Panc1 (cell line): ENCODE measurements around the gene MAGT1. TPM values are rescaled to one million over a fixed set of nuclear protein-coding genes. Genes with fewer than 3 reads are reported as not detected.

Experiments
- ATAC-seq: fragments of 200-7000 bp; cut with Tn5 transposase; 2 replicates; pipeline ENCODE4 v1.9.1; 2020; ENCODE audit warnings: mild to moderate bottlenecking, moderate library complexity
- BruUV-seq: library from RNA; stranded (reverse); fragments of 400-500 nt; replicated peaks from 2 replicates; lab custom pipeline; 2021; lab: Mats Ljungman, UMichigan
- CTCF ChIA-PET: fragments of 300-600 bp; sonication (Branson Sonifier 250); formaldehyde crosslinking; loops from one replicate; lab custom pipeline; 2022; ENCODE audit warnings: antibody characterized with exemption; lab: Charles Lee
- POLR2A ChIA-PET: fragments of 300-600 bp; sonication (Branson Sonifier 250); formaldehyde crosslinking; loops from one replicate; lab custom pipeline; 2022; ENCODE audit warnings: antibody characterized with exemption; lab: Charles Lee
- DNase-seq: peaks from one replicate; pipeline ENCODE4 v3.0.0-alpha.2; 2010; ENCODE audit warnings: low read depth, low spot score
- H3K27ac ChIP-seq: 2 replicates; pipeline ENCODE4 v1.5.1; 2011; ENCODE audit warnings: mild to moderate bottlenecking, low read length, inconsistent platforms
- H3K27me3 ChIP-seq: fragments of 200-500 bp; sonication (Bioruptor generic); 2 replicates; pipeline ENCODE4 v1.6.0; 2014; ENCODE audit warnings: low read length, inconsistent platforms; ENCODE audit not compliant: control insufficient read depth, insufficient read depth
- H3K36me3 ChIP-seq: fragments of 200-500 bp; sonication (Bioruptor generic); 2 replicates; pipeline ENCODE4 v1.5.1; 2014; ENCODE audit warnings: inconsistent platforms, mild to moderate bottlenecking, low read length, moderate library complexity; ENCODE audit not compliant: control insufficient read depth, insufficient read depth
- H3K4me1 ChIP-seq: 2 replicates; pipeline ENCODE4 v1.5.1; 2011; ENCODE audit warnings: inconsistent platforms, mild to moderate bottlenecking, low read length, moderate library complexity; ENCODE audit not compliant: control insufficient read depth, insufficient read depth
- H3K4me3 ChIP-seq, 2 experiments: 2 replicates each; pipeline ENCODE4 v1.5.1; 2011 to 2012; ENCODE audit warnings: low read depth in 2 of 2, low read length in 2 of 2, mild to moderate bottlenecking in 2 of 2, inconsistent platforms in 1 of 2, moderate library complexity in 1 of 2
- H3K9me3 ChIP-seq: fragments of 200-500 bp; sonication (Bioruptor generic); 2 replicates; pipeline ENCODE4 v1.5.1; 2014; ENCODE audit warnings: low read depth, mild to moderate bottlenecking, inconsistent platforms, low read length, moderate library complexity; ENCODE audit not compliant: control insufficient read depth, insufficient read depth
- CTCF ChIP-seq: fragments of 450-650 bp; IDR thresholded peaks from 2 replicates; pipeline ENCODE4 v1.5.1; 2017; ENCODE audit warnings: mild to moderate bottlenecking
- POLR2AphosphoS5 ChIP-seq: IDR thresholded peaks from 2 replicates; pipeline ENCODE4 v1.6.1; 2012; ENCODE audit warnings: mild to moderate bottlenecking, low read depth, low read length, moderate library complexity
- REST ChIP-seq, 2 experiments: IDR thresholded peaks; 2 replicates each; pipeline ENCODE4 v1.6.1; 2011 to 2012; ENCODE audit warnings: low read depth in 2 of 2, control low read depth in 1 of 2, low read length in 1 of 2, mild to moderate bottlenecking in 1 of 2, moderate library complexity in 1 of 2; ENCODE audit not compliant: insufficient read depth in 1 of 2
- SIN3A ChIP-seq: IDR thresholded peaks from 2 replicates; pipeline ENCODE4 v1.6.1; 2012; ENCODE audit warnings: low read depth, mild to moderate bottlenecking, low read length, moderate library complexity, borderline replicate concordance; ENCODE audit not compliant: insufficient read depth
- TCF7L2 ChIP-seq: IDR thresholded peaks from 2 replicates; pipeline ENCODE4 v1.6.1; 2011; ENCODE audit warnings: mild to moderate bottlenecking, low read depth, low read length, inconsistent platforms
- in situ Hi-C: cut with HindIII; loops from 2 replicates; pipeline ENCODE4 v1.10.0; 2016; ENCODE audit warnings: low sequenced_read_pairs, low pct_unique_long_range_greater_than_20kb
- intact Hi-C: fragments of 100-400 bp; cut with micrococcal nuclease; formaldehyde crosslinking; loops from one replicate; pipeline ENCODE4 v1.10.0; 2022; ENCODE audit not compliant: unreplicated experiment
- total RNA-seq: library from RNA; stranded (reverse); gene quantifications from one replicate; pipeline ENCODE4 v1.2.1, GENCODE V29; 2021; ENCODE audit not compliant: unreplicated experiment

Gene MAGT1
- total RNA-seq, 1 experiment from 2014 or later = 60.0 TPM

DNA sequence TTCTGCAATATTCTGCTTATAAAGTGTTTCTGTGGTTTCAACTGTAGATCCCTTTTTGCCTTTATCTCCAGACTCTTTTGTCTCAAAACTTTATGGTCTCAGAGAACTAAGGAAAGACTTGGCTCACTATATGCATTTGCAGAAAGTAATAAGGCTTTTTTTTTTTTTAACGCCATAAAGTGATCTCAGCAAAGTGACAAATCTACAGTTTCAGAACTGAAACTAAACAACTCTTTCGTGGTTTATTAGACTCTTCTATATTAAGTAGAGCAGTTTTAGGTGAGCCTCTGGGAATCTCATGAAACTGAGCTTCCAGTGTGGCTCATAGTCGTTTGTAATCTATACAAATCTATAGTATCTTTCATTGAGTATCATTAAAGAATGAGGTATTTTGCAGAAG, 30.5 kb upstream of the MAGT1 start:
- intact Hi-C loops = no loop called here
- Histone ChIP-seq H3K4me1 (peaks cover 10% of the 10 kb centered on the region; the same call in 1 of the 2 replicates), H3K27me3 (no peaks in the 10 kb centered on the region), H3K4me3 (no peak overlapping the region), H3K27ac (no peak overlapping the region), H3K9me3 (no peaks in the 10 kb centered on the region), H3K36me3 (no peaks in the 10 kb centered on the region)
- BruUV-seq = no TSS peak
- in situ Hi-C loops = no loop called here
- ATAC-seq = no peak
- no peak for DNase-seq
- CTCF ChIA-PET = no interaction called here
- POLR2A ChIA-PET = no interaction called here
- no peak for TF ChIP-seq SIN3A
- TF ChIP-seq TCF7L2 = no peak
- no peak for TF ChIP-seq CTCF

DNA sequence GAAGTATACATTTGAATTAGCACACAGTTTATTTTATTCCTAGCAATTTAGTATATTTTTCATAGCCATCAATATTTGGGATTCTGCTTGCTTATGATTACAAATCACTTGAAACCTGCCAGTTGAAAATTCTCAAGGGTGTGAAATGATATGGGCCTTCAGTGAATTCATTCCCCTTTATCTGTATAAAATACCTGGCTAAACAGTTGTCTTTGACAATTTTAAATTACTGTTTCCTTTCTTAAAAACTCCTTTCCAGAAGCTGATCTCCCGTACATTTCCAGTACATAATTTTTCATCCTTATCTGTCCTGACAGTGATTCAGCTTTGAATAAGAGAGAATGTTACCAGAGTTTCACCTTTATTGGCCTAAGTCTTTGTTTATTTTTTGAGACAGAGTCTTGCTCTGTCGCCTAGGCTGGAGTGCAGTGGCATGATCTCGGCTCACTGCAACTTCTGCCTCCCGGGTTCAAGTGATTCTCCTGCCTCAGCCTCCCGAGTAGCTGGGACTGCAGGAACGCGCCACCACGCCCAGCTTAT, 29.2 kb upstream of the MAGT1 start:
- ATAC-seq (no peak), DNase-seq (no peak)
- H3K4me3 ChIP-seq = no peak overlapping the region
- CTCF ChIA-PET = no interaction called here
- H3K27me3 ChIP-seq = no peaks in the 10 kb centered on the region
- no peaks in the 10 kb centered on the region for H3K36me3 ChIP-seq
- intact Hi-C loops = no loop called here
- no TSS peak for BruUV-seq
- in situ Hi-C loops = no loop called here
- H3K27ac ChIP-seq = peak overlapping the region; percentile 54; the same call in 1 of the 2 replicates
- no peaks in the 10 kb centered on the region for H3K9me3 ChIP-seq
- TF ChIP-seq POLR2AphosphoS5 (no peak), REST (IDR thresholded peaks at IDR 0.05; ENCODE audit: insufficient read depth in 1 of 2, low read depth in 2 of 2, low read length in 1 of 2) (no peak)
- POLR2A ChIA-PET = no interaction called here
- H3K4me1 ChIP-seq = peaks cover 10% of the 10 kb centered on the region; the same call in 1 of the 2 replicates

GRCh38 chrX:77922787-77923186, 27.6 kb upstream of the MAGT1 start:
- no peak overlapping the region for H3K27ac ChIP-seq
- in situ Hi-C loops (no loop called here), intact Hi-C loops (no loop called here)
- peaks cover 12% of the 10 kb centered on the region; the same call in 1 of the 2 replicates for H3K4me1 ChIP-seq
- DNase-seq (no peak), ATAC-seq (no peak)
- no peaks in the 10 kb centered on the region for H3K9me3 ChIP-seq
- no peak overlapping the region for H3K4me3 ChIP-seq
- BruUV-seq = no TSS peak
- no peak for TF ChIP-seq SIN3A
- TF ChIP-seq REST (IDR thresholded peaks at IDR 0.05; ENCODE audit: insufficient read depth in 1 of 2, low read depth in 2 of 2, low read length in 1 of 2) = no peak
- TF ChIP-seq TCF7L2 = no peak
- no peak for TF ChIP-seq POLR2AphosphoS5
- TF ChIP-seq CTCF = no peak
- H3K27me3 ChIP-seq = no peaks in the 10 kb centered on the region
- ChIA-PET CTCF (no interaction called here), POLR2A (no interaction called here)
- H3K36me3 ChIP-seq = no peaks in the 10 kb centered on the region
